OCI-LY3 (cell line): ENCODE data around the gene EXOSC3.

Source experiments
- EZH2phosphoT487 ChIP-seq: fragments of 200-600 bp; shearing (Covaris generic); IDR thresholded peaks from 2 replicates; pipeline ENCODE4 v1.6.1; 2018; ENCODE audit warnings: antibody characterized with exemption, mixed run types, low read depth
- TF ChIP-seq, protein P1 (sequence below): fragments of 200-600, 300-600 bp; sonication (generic); IDR thresholded peaks from 2 replicates; pipeline ENCODE4 v1.5.1; 2014; ENCODE audit warnings: antibody characterized with exemption, low read length, low read depth

GRCh38 chr9:37818849-37819248 is 34.0 kb upstream of the EXOSC3 start:
- TF ChIP-seq, protein P1, sequence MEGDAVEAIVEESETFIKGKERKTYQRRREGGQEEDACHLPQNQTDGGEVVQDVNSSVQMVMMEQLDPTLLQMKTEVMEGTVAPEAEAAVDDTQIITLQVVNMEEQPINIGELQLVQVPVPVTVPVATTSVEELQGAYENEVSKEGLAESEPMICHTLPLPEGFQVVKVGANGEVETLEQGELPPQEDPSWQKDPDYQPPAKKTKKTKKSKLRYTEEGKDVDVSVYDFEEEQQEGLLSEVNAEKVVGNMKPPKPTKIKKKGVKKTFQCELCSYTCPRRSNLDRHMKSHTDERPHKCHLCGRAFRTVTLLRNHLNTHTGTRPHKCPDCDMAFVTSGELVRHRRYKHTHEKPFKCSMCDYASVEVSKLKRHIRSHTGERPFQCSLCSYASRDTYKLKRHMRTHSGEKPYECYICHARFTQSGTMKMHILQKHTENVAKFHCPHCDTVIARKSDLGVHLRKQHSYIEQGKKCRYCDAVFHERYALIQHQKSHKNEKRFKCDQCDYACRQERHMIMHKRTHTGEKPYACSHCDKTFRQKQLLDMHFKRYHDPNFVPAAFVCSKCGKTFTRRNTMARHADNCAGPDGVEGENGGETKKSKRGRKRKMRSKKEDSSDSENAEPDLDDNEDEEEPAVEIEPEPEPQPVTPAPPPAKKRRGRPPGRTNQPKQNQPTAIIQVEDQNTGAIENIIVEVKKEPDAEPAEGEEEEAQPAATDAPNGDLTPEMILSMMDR: no peak
- no peak for TF ChIP-seq EZH2phosphoT487
